DMS 273 treated with DMSO at 0.1 percent for 48 hours (cell line): ENCODE results near the gene CLN6.

Experiments
- DNase-seq: peaks from one replicate; lab custom pipeline; 2025; lab: John Stamatoyannopoulos, UW

CLN6 gene

GRCh38 chr15:68229386-68230156 lies at the start of gene CLN6:
Gene CLN6, minus strand, starts transcription at chr15:68229728. Its CDS starts 144 bp downstream, at chr15:68229584.
- DNase-seq: peak; percentile 17

GRCh38 chr15:68278595-68279405 lies 49.3 kb upstream of the CLN6 start:
- DNase-seq: peak; percentile 29

- DNase-seq: no peak
Measured at GRCh38 chr15:68278345-68278594, 48.7 kb upstream of the CLN6 start.

GRCh38 chr15:68277603-68278344 lies 48.2 kb upstream of the CLN6 start, which contains the start of gene FEM1B:
Gene FEM1B, plus strand, starts transcription at chr15:68277745. Its CDS starts 673 bp downstream, at chr15:68278418.
- DNase-seq: peak; percentile 71

- DNase-seq: no peak
Measured at GRCh38 chr15:68277131-68277602, 47.6 kb upstream of the CLN6 start.

- no peak for DNase-seq
Measured at GRCh38 chr15:68276668-68277067, 47.1 kb upstream of the CLN6 start.

- no peak for DNase-seq
Measured at GRCh38 chr15:68275165-68275746, 45.7 kb upstream of the CLN6 start.

- DNase-seq: no peak
Measured at GRCh38 chr15:68274201-68274848, 44.8 kb upstream of the CLN6 start.

GRCh38 chr15:68272721-68273271 lies 43.3 kb upstream of the CLN6 start:
- no peak for DNase-seq

- DNase-seq: no peak
Measured at GRCh38 chr15:68271854-68272471, 42.4 kb upstream of the CLN6 start.

- no peak for DNase-seq
Measured at GRCh38 chr15:68268405-68268804, 38.9 kb upstream of the CLN6 start.

- DNase-seq: no peak
Measured at GRCh38 chr15:68265674-68266073, 36.1 kb upstream of the CLN6 start.

- no peak for DNase-seq
Measured at GRCh38 chr15:68265081-68265480, 35.6 kb upstream of the CLN6 start.

- no peak for DNase-seq
Measured at GRCh38 chr15:68264282-68264681, 34.8 kb upstream of the CLN6 start.

- DNase-seq: no peak
Measured at GRCh38 chr15:68262514-68263356, 33.2 kb upstream of the CLN6 start.

GRCh38 chr15:68261980-68262379 lies 32.5 kb upstream of the CLN6 start:
- no peak for DNase-seq

GRCh38 chr15:68261241-68261640 lies 31.7 kb upstream of the CLN6 start:
- no peak for DNase-seq

GRCh38 chr15:68259883-68260282 lies 30.4 kb upstream of the CLN6 start:
- no peak for DNase-seq

- DNase-seq: no peak
Measured at GRCh38 chr15:68258692-68259091, 29.2 kb upstream of the CLN6 start.
